Spleen (tissue), 11 donors: ENCODE measurements around the gene NSUN5. TPM values are rescaled to one million over a fixed set of nuclear protein-coding genes. Genes with fewer than 3 reads are reported as not detected.

Experiments
- polyA plus RNA-seq, 3 donors: library from polyadenylated mRNA; stranded (reverse); fragments of 200-250 nt; gene quantifications; one replicate each; pipeline ENCODE4 v1.2.1, GENCODE V29; 2013
- small RNA-seq, 4 donors: library from RNA; depleted of rRNA; stranded (forward); fragments of <200 nt; gene quantifications; one replicate each; pipeline ENCODE3, GENCODE V24; 2016
- total RNA-seq, 7 donors: library from RNA; depleted of rRNA in 3 of 7; stranded (reverse); fragments of >200 nt in 3 of 7; fragmentation: NEBNext Ultra II Directional in 4 of 7; extraction: Animal tissue kit (Norgen Biotek cat#: 25700) in 4 of 7; gene quantifications; one replicate each; pipeline versions ENCODE4 v1.1.0 to v1.2.1, GENCODE V29; 2016 to 2021
- donor health status: healthy with polysubstance abuse.
- donor health status: DM: no; HTN: no; CAD: no; lungs with moderate emphysema.
- donor health status: DM: no; HTN: no; CAD: no.
- donor health status: Bipolar disorder and iron deficiency.
- donor health status: healthy.
- donor health status: DM: no; HTN: no; CAD: no.
- donor health status: DM: yes; HTN: yes; CAD: no.

Gene NSUN5
- total and polyA plus RNA-seq, 10 donors, result 23.6 to 43.1 (median 30.6) TPM

Small RNA genes within 50 kb of the gene (small RNA-seq; reads per million reads assigned to genes)
- 0 reads per million in 4 donors for gene RNU6-1080P

Other genes with a start within 250 kb of the NSUN5 start
- not detected for gene SPDYE9, start 222.8 kb downstream of the NSUN5 start, total RNA-seq
- not detected for gene SPDYE9, start 222.8 kb downstream of the NSUN5 start, polyA plus RNA-seq
- 1 to 10 TPM in 1 of 7 donors, under 1 TPM in 3, not detected in 3; 0.32 to 1.8 (median 0.58) TPM for gene TRIM50, start 19.3 kb upstream of the NSUN5 start, total RNA-seq
- under 1 TPM; 0.13 to 0.26 (median 0.18) TPM for gene TRIM50, start 19.3 kb upstream of the NSUN5 start, polyA plus RNA-seq
- not detected for gene FKBP6, start 19.3 kb upstream of the NSUN5 start, total RNA-seq
- under 1 TPM; 0.15 to 0.51 (median 0.24) TPM for gene FKBP6, start 19.3 kb upstream of the NSUN5 start, polyA plus RNA-seq
- gene FZD9, start 125.0 kb upstream of the NSUN5 start, total RNA-seq, result under 1 TPM; 0.28 to 0.64 (median 0.49) TPM
- under 1 TPM; 0.09 to 0.22 (median 0.18) TPM for gene FZD9, start 125.0 kb upstream of the NSUN5 start, polyA plus RNA-seq
- gene BAZ1B, start 213.5 kb upstream of the NSUN5 start, total RNA-seq, result 10 to 100 TPM; 47.9 to 61.4 (median 56.4) TPM
- gene BAZ1B, start 213.5 kb upstream of the NSUN5 start, polyA plus RNA-seq, result 10 to 100 TPM in 2 of 3 donors, 1 to 10 TPM in 1; 9.2 to 22.3 (median 10.9) TPM
- 10 to 100 TPM; 43.6 to 79.2 (median 66.5) TPM for gene BCL7B, start 248.9 kb upstream of the NSUN5 start, total RNA-seq
- 10 to 100 TPM; 40.1 to 64.3 (median 43.2) TPM for gene BCL7B, start 248.9 kb upstream of the NSUN5 start, polyA plus RNA-seq